Omental fat pad (tissue), 4 donors: ENCODE results near the gene CHST11. TPM values are rescaled to one million over a fixed set of nuclear protein-coding genes. Genes with fewer than 3 reads are reported as not detected.

Experiments used
- ATAC-seq: fragments of 150-250 bp; one replicate; pipeline ENCODE4 v1.9.1; 2016; ENCODE audit warnings: mild to moderate bottlenecking, moderate library complexity; ENCODE audit not compliant: low FRiP score
- DNase-seq: peaks from one replicate; pipeline ENCODE4 v3.0.0-alpha.2; 2019; ENCODE audit warnings: low spot score
- total RNA-seq, 4 donors: library from RNA; depleted of rRNA; stranded (reverse); fragments of >200 nt; gene quantifications; one replicate each; pipeline ENCODE4 v1.1.0, GENCODE V29; 2016
- TF ChIP-seq, protein P1 (sequence below), 3 donors: fragments of 450-650 bp; IDR thresholded peaks; one replicate each; pipeline ENCODE4 v1.5.1; 2016 to 2017; ENCODE audit warnings: antibody characterized with exemption in 3 of 3, mild to moderate bottlenecking in 3 of 3, moderate library complexity in 2 of 3

The CHST11 gene
- total RNA-seq, 4 donors from 2014 or later, result 12.2 to 58.6 (median 30.1) TPM

DNA sequence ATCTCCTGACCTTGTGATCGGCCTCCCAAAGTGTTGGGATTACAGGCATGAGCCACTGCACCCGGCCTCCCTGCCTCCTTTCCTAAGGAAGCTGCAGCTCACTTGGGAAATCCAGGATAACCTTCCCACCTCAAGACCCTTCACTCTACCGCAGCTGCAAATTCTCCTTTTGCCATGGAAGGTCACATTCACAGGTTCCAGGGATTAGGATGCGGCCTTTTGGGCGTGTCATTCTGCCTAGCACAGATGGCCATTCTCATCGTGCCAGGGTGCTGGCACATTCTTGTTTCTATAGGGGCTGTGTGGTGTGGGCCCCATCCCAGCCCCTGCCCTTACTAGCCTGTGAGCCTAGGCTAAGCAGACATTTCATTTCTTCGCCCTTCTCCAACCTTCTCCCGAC is 219.9 kb downstream of the CHST11 start:
- ATAC-seq (no peak), DNase-seq (no peak)
- TF ChIP-seq, protein P1, sequence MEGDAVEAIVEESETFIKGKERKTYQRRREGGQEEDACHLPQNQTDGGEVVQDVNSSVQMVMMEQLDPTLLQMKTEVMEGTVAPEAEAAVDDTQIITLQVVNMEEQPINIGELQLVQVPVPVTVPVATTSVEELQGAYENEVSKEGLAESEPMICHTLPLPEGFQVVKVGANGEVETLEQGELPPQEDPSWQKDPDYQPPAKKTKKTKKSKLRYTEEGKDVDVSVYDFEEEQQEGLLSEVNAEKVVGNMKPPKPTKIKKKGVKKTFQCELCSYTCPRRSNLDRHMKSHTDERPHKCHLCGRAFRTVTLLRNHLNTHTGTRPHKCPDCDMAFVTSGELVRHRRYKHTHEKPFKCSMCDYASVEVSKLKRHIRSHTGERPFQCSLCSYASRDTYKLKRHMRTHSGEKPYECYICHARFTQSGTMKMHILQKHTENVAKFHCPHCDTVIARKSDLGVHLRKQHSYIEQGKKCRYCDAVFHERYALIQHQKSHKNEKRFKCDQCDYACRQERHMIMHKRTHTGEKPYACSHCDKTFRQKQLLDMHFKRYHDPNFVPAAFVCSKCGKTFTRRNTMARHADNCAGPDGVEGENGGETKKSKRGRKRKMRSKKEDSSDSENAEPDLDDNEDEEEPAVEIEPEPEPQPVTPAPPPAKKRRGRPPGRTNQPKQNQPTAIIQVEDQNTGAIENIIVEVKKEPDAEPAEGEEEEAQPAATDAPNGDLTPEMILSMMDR (IDR thresholded peaks at IDR 0.05), result no peak

GRCh38 chr12:104677441-104678089 is 220.8 kb downstream of the CHST11 start:
- TF ChIP-seq, protein P1 (IDR thresholded peaks at IDR 0.05), result no peak
- DNase-seq (no peak), ATAC-seq (no peak)

- ATAC-seq, result no peak
- TF ChIP-seq, protein P1 (IDR thresholded peaks at IDR 0.05), result no peak
- DNase-seq, result no peak
Observed at GRCh38 chr12:104680070-104680469, 223.3 kb downstream of the CHST11 start.

GRCh38 chr12:104680491-104680890 is 223.7 kb downstream of the CHST11 start:
- ATAC-seq (no peak), DNase-seq (no peak)
- TF ChIP-seq, protein P1 (IDR thresholded peaks at IDR 0.05), result no peak

- ATAC-seq (no peak), DNase-seq (no peak)
- TF ChIP-seq, protein P1 (IDR thresholded peaks at IDR 0.05), result no peak
Observed at GRCh38 chr12:104681012-104681690, 224.4 kb downstream of the CHST11 start.

- DNase-seq (no peak), ATAC-seq (no peak)
- TF ChIP-seq, protein P1 (IDR thresholded peaks at IDR 0.05), result no peak
Observed at GRCh38 chr12:104682790-104683279, 226.1 kb downstream of the CHST11 start.
